ENCODE data around the gene MCTP1. TPM values are rescaled to one million over a fixed set of nuclear protein-coding genes. Genes with fewer than 3 reads are reported as not detected.

MCTP1 gene
- total and polyA plus RNA-seq, 2 of the 8 experiments (the other 6 are each of a cell fraction or from before 2014, with no cell fraction given) = 0.56 to 3.4 TPM

DNA sequence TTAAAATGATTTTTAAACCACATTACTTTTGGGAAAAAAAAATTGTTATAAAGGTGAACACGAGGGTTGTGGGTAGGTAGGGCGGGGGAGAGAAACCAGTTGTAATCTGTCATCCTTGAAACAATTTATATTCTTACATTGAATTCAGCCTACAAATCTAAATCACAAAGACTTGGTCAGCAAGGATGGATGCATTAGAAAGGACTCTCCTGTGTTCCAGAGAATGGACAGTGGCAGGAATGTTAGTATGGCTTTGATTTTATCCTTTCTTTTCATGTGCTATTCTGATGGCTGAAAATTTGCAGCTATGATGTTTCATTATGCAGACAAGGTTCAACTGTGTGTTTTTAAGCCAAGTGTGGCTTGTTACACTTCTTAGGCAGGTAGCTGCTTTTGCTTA, 431.8 kb downstream of the MCTP1 start:
- peak overlapping the region in 1 of 4 experiments; percentile 18; a peak in 1 of 8 replicates for H3K4me3 ChIP-seq (ENCODE audit: extremely low read depth in 1 of 4, insufficient read depth in 2 of 4, low read depth in 3 of 4, low read length in 4 of 4)
- H3K36me3 ChIP-seq (ENCODE audit: control insufficient read depth in 2 of 4, insufficient read depth in 4 of 4, low read length in 3 of 4) = no peaks in the 10 kb centered on the region
- no peak overlapping the region for H2BK12ac ChIP-seq (ENCODE audit: low read depth, low read length)
- no peaks in the 10 kb centered on the region for H3K79me1 ChIP-seq (ENCODE audit: low read depth, low read length)
- H2AK5ac ChIP-seq (ENCODE audit: low read depth, low read length) = no peak overlapping the region
- H4K91ac ChIP-seq (replicated peaks; ENCODE audit: insufficient read length, low read length) = no peak overlapping the region
- no peak overlapping the region for H2BK15ac ChIP-seq (ENCODE audit: low read length)
- no peak overlapping the region for H2BK5ac ChIP-seq (ENCODE audit: low read depth, low read length)
- no peak overlapping the region for H3K23ac ChIP-seq (ENCODE audit: insufficient read length)
- H3K18ac ChIP-seq (ENCODE audit: extremely low read depth, low read length) = no peak overlapping the region
- peak overlapping the region; percentile 13 to 35; a peak in 2 of 4 replicates for H3K4me2 ChIP-seq (ENCODE audit: insufficient read depth in 1 of 2, low read depth in 2 of 2, low read length in 2 of 2)
- FAIRE-seq = peak; percentile 72
- no peaks in the 10 kb centered on the region for H4K20me1 ChIP-seq (replicated peaks in 1 of 2; ENCODE audit: control insufficient read depth in 1 of 2, insufficient read depth in 2 of 2, low read length in 2 of 2)
- H3K27me3 ChIP-seq (replicated peaks in 1 of 4; ENCODE audit: control insufficient read depth in 3 of 4, extremely low read depth in 1 of 4, insufficient read depth in 3 of 4, low read length in 3 of 4) = no peaks in the 10 kb centered on the region
- H2BK120ac ChIP-seq (replicated peaks; ENCODE audit: low read depth, low read length) = no peak overlapping the region
- no peak overlapping the region for H4K8ac ChIP-seq (ENCODE audit: extremely low read depth, insufficient read depth, low read length)
- H3K9me3 ChIP-seq (ENCODE audit: insufficient read depth in 2 of 2, low read depth in 1 of 2, low read length in 1 of 2) = no peaks in the 10 kb centered on the region
- H4K5ac ChIP-seq (ENCODE audit: insufficient read length, low read depth, low read length) = no peak overlapping the region
- H3K23me2 ChIP-seq (ENCODE audit: low read depth, low read length) = no peaks in the 10 kb centered on the region
- POLR2A ChIA-PET (ENCODE audit: partially characterized antibody) = no interaction called here
- H2AFZ ChIP-seq (ENCODE audit: low read length) = no peak overlapping the region
- 44% methylated on average over 2 of the region's 2 CpGs; no CpG with 5 or more reads in 1 of the 2 experiments for WGBS, 2 experiments (ENCODE audit: extremely low coverage in 1 of 2, insufficient coverage in 1 of 2, insufficient read length in 1 of 2, insufficient replicate concordance in 2 of 2, low coverage in 1 of 2, low lambda C conversion rate in 2 of 2, missing lambda C conversion rate in 1 of 2)
- H3K27ac ChIP-seq (ENCODE audit: low read depth, low read length) = no peak overlapping the region
- CTCF ChIA-PET (ENCODE audit: partially characterized antibody) = interaction anchor here (0.5 to 0.6 kb wide), 2 partner anchors 163 to 225 kb away, joined by 3 read pairs; no protein-coding TSS in a partner anchor
- H3K4me1 ChIP-seq (replicated peaks in 1 of 4; ENCODE audit: control insufficient read depth in 3 of 4, insufficient read depth in 4 of 4, low read length in 3 of 4) = peaks cover 0 to 5% (median 3%) of the 10 kb centered on the region in 4 experiments; a peak in 2 of 7 replicates
- H2BK20ac ChIP-seq (ENCODE audit: low read length) = no peak overlapping the region
- H3K4ac ChIP-seq (replicated peaks; ENCODE audit: insufficient read length, low read depth, low read length) = no peak overlapping the region
- no peak overlapping the region for H3K9ac ChIP-seq (replicated peaks in 1 of 4; ENCODE audit: extremely low read depth in 1 of 4, low read depth in 3 of 4, low read length in 3 of 4)
- no peak for DNase-seq (ENCODE audit: low read depth in 1 of 2, low spot score in 2 of 2)
- H3K79me2 ChIP-seq (ENCODE audit: control insufficient read depth in 1 of 2, insufficient read depth in 2 of 2, low read length in 2 of 2) = no peaks in the 10 kb centered on the region
- no peak overlapping the region for H3K56ac ChIP-seq (replicated peaks; ENCODE audit: insufficient read length, low read depth, low read length)
- H3K14ac ChIP-seq (ENCODE audit: insufficient read length) = no peak overlapping the region
- TF ChIP-seq MAX (IDR thresholded peaks at IDR 0.05) (no peak), TEAD4 (IDR thresholded peaks at IDR 0.05; ENCODE audit: low read depth, low read length) (peak; percentile 84; the same call in 1 of the 2 replicates), POU5F1 (IDR thresholded peaks at IDR 0.05; ENCODE audit: low read depth, low read length) (peak; percentile 55; the same call in 1 of the 2 replicates)

Data from H1 (cell line).